NCI-H2227 treated with DMSO at 0.1 percent for 48 hours (cell line): ENCODE measurements around the gene CDH16.
"Not testable (repeated sequence)": the region's sequence is repeated elsewhere in the genome, so short reads cannot be mapped to it uniquely, and the experiment has no call there.

Experiments used
- DNase-seq: peaks from one replicate; lab custom pipeline; 2025; lab: John Stamatoyannopoulos, UW

The CDH16 gene

GRCh38 chr16:66918803-66919568 is at the start of gene CDH16:
TSS of gene CDH16 (minus strand) at chr16:66918885. CDS start at chr16:66918065, 820 bp downstream.
- DNase-seq, result no peak

- no peak for DNase-seq
These were observed 45.4 kb upstream of the CDH16 start for GRCh38 chr16:66964049-66964448.

- no peak for DNase-seq
These were observed 43.2 kb upstream of the CDH16 start for GRCh38 chr16:66961914-66962313.

- DNase-seq, result peak; percentile 54
These were observed 42.5 kb upstream of the CDH16 start, which contains the start of gene CES3 for GRCh38 chr16:66961065-66961744. TSS of gene CES3 (plus strand) at chr16:66961266. CDS start at chr16:66961308, 42 bp downstream.

- DNase-seq, result no peak
These were observed 41.6 kb upstream of the CDH16 start for GRCh38 chr16:66960270-66960669.

GRCh38 chr16:66959704-66960161 is 41.0 kb upstream of the CDH16 start:
- no peak for DNase-seq

- DNase-seq, result no peak
These were observed 40.4 kb upstream of the CDH16 start for GRCh38 chr16:66958857-66959703.

- not testable (repeated sequence) for DNase-seq
These were observed 37.4 kb upstream of the CDH16 start for GRCh38 chr16:66956154-66956457.

- not testable (repeated sequence) for DNase-seq
These were observed 36.9 kb upstream of the CDH16 start for GRCh38 chr16:66955363-66956153.

GRCh38 chr16:66954097-66954659 is 35.5 kb upstream of the CDH16 start:
- DNase-seq, result peak; percentile 56

- DNase-seq, result no peak
These were observed 34.9 kb upstream of the CDH16 start for GRCh38 chr16:66953462-66954096.

- DNase-seq, result no peak
These were observed 33.9 kb upstream of the CDH16 start for GRCh38 chr16:66952430-66953110.

- DNase-seq, result no peak
These were observed 32.5 kb upstream of the CDH16 start for GRCh38 chr16:66950971-66951790.

- no peak for DNase-seq
These were observed 31.8 kb upstream of the CDH16 start for GRCh38 chr16:66950437-66950836.

- DNase-seq, result no peak
These were observed 30.8 kb upstream of the CDH16 start for GRCh38 chr16:66949472-66949871.

GRCh38 chr16:66948837-66949225 is 30.1 kb upstream of the CDH16 start:
- no peak for DNase-seq

GRCh38 chr16:66948134-66948836 is 29.6 kb upstream of the CDH16 start:
- DNase-seq, result no peak

- DNase-seq, result peak; percentile 56
These were observed 28.8 kb upstream of the CDH16 start for GRCh38 chr16:66947302-66948065.
